ENCODE results near the gene ZSCAN10. TPM values are rescaled to one million over a fixed set of nuclear protein-coding genes. Genes with fewer than 3 reads are reported as not detected.

ZSCAN10 gene
- total and polyA plus RNA-seq, 2 donors (not counting 3 experiments of a cell fraction or from before 2014, with no cell fraction given) = not detected

GRCh38 chr16:3143598-3144320, 44.7 kb upstream of the ZSCAN10 start:
- H3K27me3 ChIP-seq (ENCODE audit: control insufficient read depth in 2 of 2, insufficient read depth in 2 of 2, low read length in 2 of 2) = no peaks in the 10 kb centered on the region
- H3K4me1 ChIP-seq (ENCODE audit: control insufficient read depth, extremely low read depth, insufficient read depth, low read length) = no peaks in the 10 kb centered on the region
- peaks cover 0 to 8% of the 10 kb centered on the region in 2 experiments for H3K36me3 ChIP-seq (ENCODE audit: control insufficient read depth in 2 of 2, extremely low read depth in 1 of 2, insufficient read depth in 2 of 2, low read length in 2 of 2)
- no peak overlapping the region for H3K4me3 ChIP-seq (replicated peaks in 1 of 3; ENCODE audit: insufficient read depth in 1 of 3, low read depth in 1 of 3, low read length in 3 of 3)
- no peak overlapping the region for H2AFZ ChIP-seq (ENCODE audit: low read depth, low read length)
- POLR2A ChIA-PET = interaction anchor here (0.6 to 1.6 kb wide), 2 partner anchors 9 to 140 kb away, joined by 3 to 5 read pairs; partner anchors contain the start of gene ZNF213
- no peaks in the 10 kb centered on the region for H3K9me1 ChIP-seq (replicated peaks; ENCODE audit: control insufficient read depth, extremely low read depth, insufficient read depth, low read length)
- H3K79me2 ChIP-seq (ENCODE audit: control insufficient read depth, insufficient read depth, low read length) = no peaks in the 10 kb centered on the region
- no TSS peak for BruUV-seq (replicated peaks)
- no peak overlapping the region for H3K4me2 ChIP-seq (ENCODE audit: insufficient read depth, low read length)
- TF ChIP-seq GATA2 (IDR thresholded peaks at IDR 0.05; ENCODE audit: insufficient read depth, insufficient read length, low read depth, low read length) = no peak
- TF ChIP-seq MYC (IDR thresholded peaks at IDR 0.05; ENCODE audit: low read depth, low read length) = no peak
- TF ChIP-seq MAX (IDR thresholded peaks at IDR 0.05; ENCODE audit: insufficient read depth, insufficient read length) = no peak
- no peak for TF ChIP-seq CTCF (IDR thresholded peaks at IDR 0.05; ENCODE audit: extremely low read depth in 1 of 2, insufficient read depth in 1 of 2, low read depth in 1 of 2, low read length in 2 of 2)
- no peak for TF ChIP-seq POLR2A (IDR thresholded peaks at IDR 0.05; ENCODE audit: low read depth, low read length)
- no peak for TF ChIP-seq JUN (IDR thresholded peaks at IDR 0.05; ENCODE audit: borderline replicate concordance, insufficient read depth, insufficient read length, low read depth)
- TF ChIP-seq FOS (IDR thresholded peaks at IDR 0.05; ENCODE audit: borderline replicate concordance, insufficient read depth, low read length) = no peak
- no peak for TF ChIP-seq POLR2AphosphoS5 (IDR thresholded peaks at IDR 0.05; ENCODE audit: insufficient read depth, low read depth, low read length)
- no peak for TF ChIP-seq EZH2 (IDR thresholded peaks at IDR 0.05; ENCODE audit: borderline replicate concordance, low read depth, low read length, severe bottlenecking)
- H3K9me3 ChIP-seq (replicated peaks; ENCODE audit: control insufficient read depth, insufficient read depth, low read length) = no peaks in the 10 kb centered on the region
- DNase-seq (ENCODE audit: low read depth, low spot score) = no peak
- H3K27ac ChIP-seq (ENCODE audit: insufficient read depth, low read depth, low read length) = no peak overlapping the region
- CTCF ChIA-PET = interaction anchor here (1.2 to 8.7 kb wide), 3 partner anchors 11 to 112 kb away, joined by 3 to 54 read pairs (median 3); no protein-coding TSS in a partner anchor
- H3K9ac ChIP-seq (replicated peaks; ENCODE audit: extremely low read depth, insufficient read depth, low read length) = no peak overlapping the region
- no peaks in the 10 kb centered on the region for H4K20me1 ChIP-seq (replicated peaks; ENCODE audit: control insufficient read depth, extremely low read depth, insufficient read depth, low read length)
- dilution Hi-C loops (cut with MboI; ENCODE audit: extremely low pct_ligation_motif_present, low sequenced_read_pairs) (no loop called here), intact Hi-C loops (cut with micrococcal nuclease) (no loop called here)
- no peak for FAIRE-seq
